A549 treated with Mapracorat at 1 μM for 4 hours (cell line): Measurements from ENCODE around the gene SULT1A4. TPM values are rescaled to one million over a fixed set of nuclear protein-coding genes. Genes with fewer than 3 reads are reported as not detected.

Experiments used
- total RNA-seq: library from RNA; stranded (reverse); fragments of 200-300 nt; extraction: Qiagen RNA extraction; gene quantifications from 5 replicates; pipeline ENCODE4 v1.2.3, GENCODE V29; 2022

The SULT1A4 gene
- 29.2 to 35.9 TPM (median 30.8 TPM) in 5 replicates for total RNA-seq

DNA sequence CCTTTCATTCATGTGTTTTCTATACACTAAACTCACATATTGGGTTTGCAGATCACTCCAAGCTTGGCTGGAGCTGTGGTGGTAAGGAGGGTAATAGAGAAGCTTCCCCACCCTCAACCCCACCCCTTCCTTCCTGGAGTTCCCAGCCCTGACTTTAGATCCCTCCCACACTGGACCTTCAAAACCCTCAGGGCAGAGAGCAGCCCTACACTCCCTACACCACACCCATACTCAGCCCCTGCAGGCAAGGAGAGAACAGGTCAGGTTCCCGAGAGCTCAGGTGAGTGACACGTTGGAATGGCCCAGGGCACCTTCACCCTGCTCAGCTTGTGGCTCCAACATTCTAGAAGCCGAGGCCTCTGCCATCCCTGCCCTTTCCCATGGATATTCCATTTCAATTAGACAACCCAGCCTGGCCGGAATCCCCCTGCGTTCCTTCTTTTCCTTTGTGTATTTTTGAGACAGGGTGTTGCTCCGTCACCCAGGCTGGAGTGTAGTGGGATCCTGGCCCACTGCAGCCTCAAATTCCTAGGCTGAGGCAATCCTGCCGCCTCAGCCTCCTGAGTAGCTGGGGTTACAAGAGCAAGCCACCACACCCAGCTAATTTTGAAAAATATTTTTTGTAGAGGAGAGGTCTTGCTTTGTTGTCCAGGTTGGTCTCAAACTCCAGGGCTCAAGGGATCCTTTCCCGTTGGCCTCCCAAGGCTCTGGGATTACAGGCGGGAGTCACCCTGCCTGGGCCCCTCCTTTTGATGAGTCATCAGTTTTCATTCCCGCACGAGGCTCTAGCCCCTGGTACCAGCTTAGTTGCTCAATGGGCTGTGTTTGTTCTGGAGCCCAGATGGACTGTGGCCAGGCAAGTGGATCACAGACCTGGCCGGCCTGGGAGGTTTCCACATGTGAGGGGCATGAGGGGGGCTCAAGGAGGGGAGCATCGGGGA lies at the start of gene SULT1A4:
SULT1A4 (plus strand) TSS at position 208 of the 941 bp plus-strand sequence. CDS start 1,473 bp downstream, outside the sequence.

DNA sequence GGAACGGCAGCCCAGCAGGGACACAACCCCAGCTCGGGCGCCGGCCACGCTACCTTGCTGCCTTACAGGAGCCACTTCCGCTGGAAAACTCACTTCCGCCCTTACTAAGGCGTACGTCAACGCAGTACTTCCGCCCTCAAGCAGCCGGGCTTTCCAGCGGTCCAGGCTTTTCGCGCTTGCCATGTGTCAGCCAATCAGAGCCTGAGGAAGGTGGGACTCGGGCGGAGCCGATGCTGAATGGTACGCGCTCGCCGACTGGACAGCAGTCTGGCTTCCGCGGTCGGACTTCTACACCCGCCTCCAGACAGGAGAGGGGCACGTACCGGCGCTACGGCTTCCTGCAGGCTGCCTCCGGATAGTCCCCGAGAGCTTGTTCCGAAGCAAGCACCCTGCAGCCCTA lies 5.4 kb upstream of the SULT1A4 start, which contains the start of the genes BOLA2 and SLX1B:
BOLA2 (minus strand) TSS at position 83 of the 400 bp plus-strand sequence. CDS start 98 bp downstream, outside the sequence.
SLX1B (plus strand) TSS at position 265 of the 400 bp plus-strand sequence.

DNA sequence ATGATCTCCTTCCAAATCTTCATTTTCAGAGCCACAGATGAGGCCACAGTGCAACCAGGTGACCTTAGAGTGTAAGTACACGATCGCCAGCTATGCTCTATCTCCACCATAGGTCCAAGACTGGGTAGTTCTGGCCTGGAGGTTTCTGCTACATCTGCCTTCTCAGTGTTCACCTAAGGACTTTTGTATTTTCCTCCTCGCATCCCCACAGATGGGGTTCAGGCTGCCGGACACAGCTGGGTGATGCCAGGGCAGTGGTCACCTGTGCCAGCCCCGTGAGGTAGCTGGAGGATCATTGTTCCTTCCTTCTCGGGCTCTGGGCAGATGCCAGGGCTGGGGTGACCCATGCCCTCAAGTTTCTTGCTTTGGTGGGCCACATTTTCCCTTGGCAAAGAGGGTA lies 46.6 kb downstream of the SULT1A4 start, which contains the start of gene NPIPB12:
NPIPB12 (minus strand) TSS at position 101 of the 400 bp plus-strand sequence.

Other genes with a start within 250 kb of the SULT1A4 start
- gene NPIPB11, start 53.2 kb upstream of the SULT1A4 start, total RNA-seq = 0.91 to 1.8 TPM (median 1.1 TPM) in 5 replicates
- 17.3 to 31.8 TPM (median 26.6 TPM) in 5 replicates for gene BOLA2, start 5.6 kb upstream of the SULT1A4 start, total RNA-seq
- 76.6 to 97.1 TPM (median 81.8 TPM) in 5 replicates for gene SLX1B, start 5.4 kb upstream of the SULT1A4 start, total RNA-seq
- 22.7 to 41.0 TPM (median 25.4 TPM) in 5 replicates for gene NPIPB12, start 46.5 kb downstream of the SULT1A4 start, total RNA-seq
- not detected in 5 replicates for gene SPN, start 203.3 kb downstream of the SULT1A4 start, total RNA-seq
- 0.57 to 1.5 TPM (median 1.2 TPM) in 5 replicates for gene QPRT, start 219.3 kb downstream of the SULT1A4 start, total RNA-seq